WERI-Rb-1 (cell line): Measurements from ENCODE around the gene OSBPL10.

Experiments used
- DNase-seq: peaks from one replicate; pipeline ENCODE4 v3.0.0-alpha.2; 2020
- H3K27ac ChIP-seq: fragments of 250-450 bp; sonication (Bioruptor Pico); 2 replicates; pipeline ENCODE4 v1.5.1; 2020; ENCODE audit warnings: mild to moderate bottlenecking, moderate library complexity
- H3K27me3 ChIP-seq: fragments of 250-450 bp; sonication (Bioruptor Pico); 2 replicates; pipeline ENCODE4 v1.5.1; 2021; ENCODE audit warnings: mild to moderate bottlenecking, low read depth, moderate library complexity; ENCODE audit not compliant: insufficient read depth, severe bottlenecking
- H3K36me3 ChIP-seq: fragments of 250-450 bp; sonication (Bioruptor Pico); 2 replicates; pipeline ENCODE4 v1.5.1; 2020; ENCODE audit warnings: mild to moderate bottlenecking, moderate library complexity
- H3K4me3 ChIP-seq: 2 replicates; pipeline ENCODE4 v1.5.1; 2011; ENCODE audit warnings: low read depth, mild to moderate bottlenecking, control low read depth, low read length
- H3K9me3 ChIP-seq: fragments of 250-450 bp; sonication (Bioruptor Pico); 2 replicates; pipeline ENCODE4 v1.5.1; 2021; ENCODE audit warnings: mild to moderate bottlenecking, moderate library complexity; ENCODE audit not compliant: severe bottlenecking
- TF ChIP-seq, protein P1 (sequence below): IDR thresholded peaks from 2 replicates; pipeline ENCODE4 v1.5.1; 2011; ENCODE audit warnings: low read depth, mild to moderate bottlenecking, control low read depth, inconsistent platforms, low read length

The OSBPL10 gene

GRCh38 chr3:31624083-31624709 lies 356.9 kb downstream of the OSBPL10 start:
- H3K4me3 ChIP-seq: no peak overlapping the region
- H3K36me3 ChIP-seq: peaks cover 75% of the 10 kb centered on the region
- no peaks in the 10 kb centered on the region for H3K27me3 ChIP-seq
- H3K9me3 ChIP-seq: no peaks in the 10 kb centered on the region
- H3K27ac ChIP-seq: no peak overlapping the region
- TF ChIP-seq, protein P1, sequence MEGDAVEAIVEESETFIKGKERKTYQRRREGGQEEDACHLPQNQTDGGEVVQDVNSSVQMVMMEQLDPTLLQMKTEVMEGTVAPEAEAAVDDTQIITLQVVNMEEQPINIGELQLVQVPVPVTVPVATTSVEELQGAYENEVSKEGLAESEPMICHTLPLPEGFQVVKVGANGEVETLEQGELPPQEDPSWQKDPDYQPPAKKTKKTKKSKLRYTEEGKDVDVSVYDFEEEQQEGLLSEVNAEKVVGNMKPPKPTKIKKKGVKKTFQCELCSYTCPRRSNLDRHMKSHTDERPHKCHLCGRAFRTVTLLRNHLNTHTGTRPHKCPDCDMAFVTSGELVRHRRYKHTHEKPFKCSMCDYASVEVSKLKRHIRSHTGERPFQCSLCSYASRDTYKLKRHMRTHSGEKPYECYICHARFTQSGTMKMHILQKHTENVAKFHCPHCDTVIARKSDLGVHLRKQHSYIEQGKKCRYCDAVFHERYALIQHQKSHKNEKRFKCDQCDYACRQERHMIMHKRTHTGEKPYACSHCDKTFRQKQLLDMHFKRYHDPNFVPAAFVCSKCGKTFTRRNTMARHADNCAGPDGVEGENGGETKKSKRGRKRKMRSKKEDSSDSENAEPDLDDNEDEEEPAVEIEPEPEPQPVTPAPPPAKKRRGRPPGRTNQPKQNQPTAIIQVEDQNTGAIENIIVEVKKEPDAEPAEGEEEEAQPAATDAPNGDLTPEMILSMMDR: no peak
- DNase-seq: no peak

DNA sequence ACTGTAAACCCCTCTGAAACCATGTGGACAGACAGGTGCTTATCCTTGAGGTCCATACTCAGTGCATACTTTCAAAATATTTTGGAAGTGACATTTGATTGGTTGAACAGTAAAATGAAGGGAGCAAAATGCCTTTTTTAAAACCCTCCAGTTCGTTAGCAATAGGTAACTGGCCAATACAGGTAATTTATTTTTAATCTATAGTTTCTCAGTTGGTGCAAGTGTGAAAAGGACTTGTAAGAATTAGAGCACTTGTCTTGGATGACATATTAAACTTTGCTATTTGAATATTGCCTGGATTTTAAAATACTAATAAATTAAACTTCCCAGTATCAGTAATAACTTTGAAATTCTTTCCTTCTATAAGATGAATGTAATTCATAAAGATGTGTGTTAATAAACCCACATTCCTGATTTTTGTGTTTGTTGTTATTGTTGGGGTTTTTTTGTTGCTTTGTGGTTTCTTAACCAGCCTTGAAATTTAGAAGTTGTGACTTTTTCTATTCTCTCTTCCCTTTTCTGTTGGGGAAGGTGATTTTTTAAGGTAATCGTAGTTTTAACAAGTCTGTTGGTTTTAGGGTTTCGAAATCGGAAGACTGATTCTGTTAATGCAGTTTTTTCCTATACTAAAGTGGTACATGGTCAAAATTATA lies 358.3 kb downstream of the OSBPL10 start:
- Histone ChIP-seq H3K27ac (no peak overlapping the region), H3K36me3 (peaks cover 74% of the 10 kb centered on the region)
- TF ChIP-seq, protein P1: no peak

GRCh38 chr3:31621314-31621713 lies 359.7 kb downstream of the OSBPL10 start:
- TF ChIP-seq, protein P1: no peak
- DNase-seq: no peak
- no peak overlapping the region for H3K27ac ChIP-seq
- H3K36me3 ChIP-seq: peaks cover 63% of the 10 kb centered on the region
- no peaks in the 10 kb centered on the region for H3K27me3 ChIP-seq
- H3K9me3 ChIP-seq: no peaks in the 10 kb centered on the region
- H3K4me3 ChIP-seq: no peak overlapping the region

More for the DNA sequence above, 358.3 kb downstream of the OSBPL10 start:
- no peak for DNase-seq
- no peaks in the 10 kb centered on the region for H3K27me3 ChIP-seq
- no peak overlapping the region for H3K4me3 ChIP-seq
- no peaks in the 10 kb centered on the region for H3K9me3 ChIP-seq

DNA sequence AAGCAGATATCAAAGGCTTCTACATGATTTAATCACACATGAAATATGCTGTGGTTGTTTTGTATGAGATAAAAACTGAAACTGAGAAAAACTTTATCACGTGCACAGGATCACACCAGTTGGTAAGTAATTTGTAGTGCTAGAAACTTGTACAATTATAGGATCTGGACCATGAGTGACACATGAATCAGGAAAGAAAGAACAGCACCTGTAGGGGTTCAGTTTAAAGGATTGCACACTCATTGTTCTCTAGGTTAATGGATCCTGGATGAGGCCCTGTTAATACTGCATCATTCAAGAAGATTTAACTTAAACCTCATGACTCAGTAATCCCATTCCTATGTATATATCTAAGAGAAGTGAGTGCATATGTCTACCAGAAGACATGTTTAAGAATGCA lies 360.4 kb downstream of the OSBPL10 start:
- DNase-seq: no peak
- Histone ChIP-seq H3K27me3 (no peaks in the 10 kb centered on the region), H3K9me3 (no peaks in the 10 kb centered on the region), H3K27ac (no peak overlapping the region), H3K4me3 (no peak overlapping the region), H3K36me3 (peaks cover 56% of the 10 kb centered on the region)
- TF ChIP-seq, protein P1: no peak

- Histone ChIP-seq H3K27me3 (no peaks in the 10 kb centered on the region), H3K9me3 (no peaks in the 10 kb centered on the region), H3K36me3 (peaks cover 24% of the 10 kb centered on the region), H3K4me3 (no peak overlapping the region), H3K27ac (no peak overlapping the region)
- TF ChIP-seq, protein P1: no peak
- DNase-seq: no peak
These were observed 364.4 kb downstream of the OSBPL10 start for GRCh38 chr3:31616711-31617110.
